GM12878 (cell line): Measurements from ENCODE around the gene DEK. TPM values are rescaled to one million over a fixed set of nuclear protein-coding genes. Genes with fewer than 3 reads are reported as not detected.

Experiments used
- ATAC-seq: fragments of 200-7000 bp; cut with Tn5 transposase; 3 replicates; pipeline ENCODE4 v1.9.1; 2020; ENCODE audit warnings: mild to moderate bottlenecking, moderate library complexity
- BruUV-seq: library from RNA; stranded (reverse); fragments of 400-500 nt; replicated peaks from 2 replicates; lab custom pipeline; 2021; lab: Mats Ljungman, UMichigan
- CTCF ChIA-PET: fragments of 300-600 bp; sonication (Branson Sonifier 250); formaldehyde crosslinking; extraction: SDS; loops from one replicate; lab custom pipeline; 2021; ENCODE audit warnings: inconsistent platforms; lab: Yijun Ruan, JAX
- POLR2A ChIA-PET: fragments of 350-600 bp; formaldehyde crosslinking; extraction: SDS; loops from one replicate; lab custom pipeline; 2021; ENCODE audit warnings: inconsistent platforms; lab: Charles Lee
- RAD21 ChIA-PET: fragments of 300-600 bp; sonication (Branson Sonifier 250); formaldehyde crosslinking; loops from one replicate; lab custom pipeline; 2023; ENCODE audit warnings: antibody characterized with exemption; ENCODE audit not compliant: unreplicated experiment; lab: Charles Lee
- SMC1A ChIA-PET: fragments of 300-600 bp; sonication (Branson Sonifier 250); formaldehyde crosslinking; loops from one replicate; lab custom pipeline; 2023; ENCODE audit not compliant: unreplicated experiment, uncharacterized antibody; lab: Charles Lee
- DNase-seq: peaks from one replicate; pipeline ENCODE4 v3.0.0-alpha.2; 2011; ENCODE audit warnings: low read depth, low spot score
- FAIRE-seq: peaks from 3 replicates; lab custom pipeline; 2011; peaks lifted over from hg19 to GRCh38; lab: Jason Lieb, UNC
- H2AFZ ChIP-seq: 2 replicates; pipeline ENCODE4 v1.6.0; 2011; ENCODE audit warnings: low read depth, low read length, control low read depth; ENCODE audit not compliant: control insufficient read depth
- H3K27ac ChIP-seq: 2 replicates; pipeline ENCODE4 v1.5.1; 2011; ENCODE audit warnings: control low read depth; ENCODE audit not compliant: control insufficient read depth, insufficient read depth
- H3K27me3 ChIP-seq, 2 experiments: replicated peaks in 1 of 2; 2 replicates each; pipeline versions ENCODE4 v1.6.0 to v1.6.1; 2011; ENCODE audit warnings: low read length in 1 of 2; ENCODE audit not compliant: control insufficient read depth in 2 of 2, insufficient read depth in 2 of 2
- H3K36me3 ChIP-seq, 2 experiments: 2 replicates each; pipeline ENCODE4 v1.5.1; 2011; ENCODE audit warnings: low read length in 1 of 2; ENCODE audit not compliant: control insufficient read depth in 2 of 2, insufficient read depth in 2 of 2
- H3K4me1 ChIP-seq: 2 replicates; pipeline ENCODE4 v1.6.1; 2011; ENCODE audit warnings: mild to moderate bottlenecking, low read length, moderate library complexity, mixed read lengths; ENCODE audit not compliant: control insufficient read depth, insufficient read depth
- H3K4me2 ChIP-seq: 2 replicates; pipeline ENCODE4 v1.6.0; 2011; ENCODE audit warnings: control low read depth; ENCODE audit not compliant: control insufficient read depth, insufficient read depth
- H3K4me3 ChIP-seq: fragments of 200-600 bp; sonication (generic); 2 replicates; pipeline ENCODE4 v1.5.1; 2016
- H3K79me2 ChIP-seq: 2 replicates; pipeline ENCODE4 v1.6.0; 2011; ENCODE audit warnings: low read length; ENCODE audit not compliant: control insufficient read depth, insufficient read depth
- H3K9ac ChIP-seq: 2 replicates; pipeline ENCODE4 v1.8.0; 2011; ENCODE audit warnings: low read length, control low read depth, mixed read lengths; ENCODE audit not compliant: control insufficient read depth, insufficient read depth
- H3K9me3 ChIP-seq: replicated peaks from 3 replicates; pipeline ENCODE4 v1.5.1; 2011; ENCODE audit warnings: mild to moderate bottlenecking, low read length; ENCODE audit not compliant: control insufficient read depth, insufficient read depth
- H4K20me1 ChIP-seq: 2 replicates; pipeline ENCODE4 v1.6.0; 2011; ENCODE audit not compliant: control insufficient read depth, insufficient read depth
- BCL11A ChIP-seq: IDR thresholded peaks from 2 replicates; pipeline ENCODE4 v1.6.1; 2011; ENCODE audit warnings: low read depth, low read length
- BRCA1 ChIP-seq: IDR thresholded peaks from 2 replicates; pipeline ENCODE4 v1.6.1; 2011; ENCODE audit warnings: low read depth, low read length, improper control_type of control experiment
- IKZF2 ChIP-seq, 2 experiments: fragments of 450-650 bp; IDR thresholded peaks; 2 replicates each; pipeline ENCODE4 v1.6.1; 2017; ENCODE audit warnings: mild to moderate bottlenecking in 2 of 2, moderate library complexity in 2 of 2
- JUND ChIP-seq: IDR thresholded peaks from 2 replicates; pipeline ENCODE4 v1.6.1; 2012; ENCODE audit warnings: low read depth, mild to moderate bottlenecking, low read length, improper control_type of control experiment, moderate library complexity
- MEF2A ChIP-seq: IDR thresholded peaks from 2 replicates; pipeline ENCODE4 v1.6.1; 2011; ENCODE audit warnings: low read depth, mild to moderate bottlenecking, low read length, moderate library complexity; ENCODE audit not compliant: insufficient read depth
- RAD21 ChIP-seq: IDR thresholded peaks from 2 replicates; pipeline ENCODE4 v1.6.1; 2011; ENCODE audit warnings: mild to moderate bottlenecking, low read depth, low read length, moderate library complexity; ENCODE audit not compliant: insufficient read depth
- SREBF1 ChIP-seq: IDR thresholded peaks from 2 replicates; pipeline ENCODE4 v1.6.1; 2012; ENCODE audit warnings: mild to moderate bottlenecking, low read length
- SREBF2 ChIP-seq: IDR thresholded peaks from 2 replicates; pipeline ENCODE4 v1.6.1; 2012; ENCODE audit warnings: mild to moderate bottlenecking, low read length
- TARDBP ChIP-seq: IDR thresholded peaks from 2 replicates; pipeline ENCODE4 v1.6.1; 2016; ENCODE audit warnings: borderline replicate concordance
- TCF12 ChIP-seq: IDR thresholded peaks from 2 replicates; pipeline ENCODE4 v1.6.1; 2011; ENCODE audit warnings: low read depth, mild to moderate bottlenecking, low read length
- WGBS: methylation state at CpG from one replicate; pipeline ENCODE4 v1.1.6; 2016; ENCODE audit warnings: low lambda C conversion rate; ENCODE audit not compliant: insufficient replicate concordance, insufficient coverage; ENCODE audit errors: missing lambda C conversion rate; 5-methylcytosine and 5-hydroxymethylcytosine counted together
- in situ Hi-C: fragments of 300-500 bp; cut with MboI; formaldehyde crosslinking; loops from 9 replicates; pipeline ENCODE4 v1.14.3; 2018; ENCODE audit warnings: mixed read lengths
- intact Hi-C: fragments of 100-400 bp; cut with micrococcal nuclease; formaldehyde crosslinking; loops from one replicate; pipeline ENCODE4 v1.14.2; 2022; ENCODE audit not compliant: unreplicated experiment
- polyA plus RNA-seq, 11 experiments: library from polyadenylated mRNA; depleted of rRNA in 4 of 11; unstranded in 6 of 11; stranded (reverse) in 5 of 11; fragments of >200 nt; fragmentation: Nextera tagmentation in 4 of 11; fragmentation: Illumina TruSeq in 1 of 11; extraction: Ambion mirVana in 4 of 11; extraction: Trizol in 1 of 11; gene quantifications; 1 replicate in 1 of 11; 2 replicates in 10 of 11; pipeline versions ENCODE4 v1.2.1 to v1.2.3, GENCODE V29; 2011 to 2016; ENCODE audit warnings: inconsistent platforms in 2 of 11, missing spikeins in 2 of 11, low read depth in 1 of 11
- total RNA-seq, 4 experiments: library from RNA; depleted of rRNA in 3 of 4; stranded (reverse); fragments of >200 nt in 3 of 4; fragmentation: Illumina TruSeq in 1 of 4; extraction: Trizol in 1 of 4; gene quantifications; 2 replicates each; pipeline versions ENCODE4 v1.2.1 to v1.2.3, GENCODE V29; 2013 to 2021
- TF ChIP-seq, protein P1 (sequence below): fragments of 150-350 bp; IDR thresholded peaks from 2 replicates; pipeline ENCODE4 v1.6.1; 2016; ENCODE audit warnings: low read depth, low read length
- TF ChIP-seq, protein P2 (sequence below): fragments of 450-650 bp; IDR thresholded peaks from 2 replicates; pipeline ENCODE4 v1.6.1; 2017; ENCODE audit warnings: borderline replicate concordance
- TF ChIP-seq, protein P3 (sequence below): fragments of 450-650 bp; IDR thresholded peaks from 2 replicates; pipeline ENCODE4 v1.6.1; 2017; ENCODE audit warnings: low read depth, mild to moderate bottlenecking, moderate library complexity

The DEK gene
- total and polyA plus RNA-seq, 10 of the 15 experiments (the other 5 are each of a cell fraction or from before 2014, with no cell fraction given) = 111 to 346 (median 196) TPM

DNA sequence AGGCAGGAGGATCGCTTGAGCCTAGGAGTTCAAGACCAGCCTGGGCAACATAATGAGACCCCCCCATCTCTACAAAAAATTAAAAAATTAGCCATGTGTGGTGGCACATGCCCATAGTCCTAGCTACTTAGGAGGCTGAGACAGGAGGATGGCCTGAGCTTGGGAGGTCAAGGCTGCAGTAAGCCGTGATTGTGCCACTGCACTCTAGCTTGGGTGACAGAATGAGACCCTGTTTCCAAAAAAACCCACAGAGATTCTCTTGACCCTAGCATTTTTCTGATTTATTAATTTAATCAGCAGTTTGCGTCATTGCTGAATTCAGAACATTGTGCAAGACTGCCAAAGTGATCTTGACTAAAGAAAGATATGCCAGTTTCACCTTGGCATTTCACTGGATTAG lies 72.3 kb downstream of the DEK start:
- Histone ChIP-seq H3K9me3 (no peaks in the 10 kb centered on the region), H4K20me1 (no peaks in the 10 kb centered on the region)
- no TSS peak for BruUV-seq
- DNase-seq = no peak
- TF ChIP-seq TARDBP (no peak), RAD21 (no peak), BRCA1 (no peak), TCF12 (no peak), SREBF2 (no peak), MEF2A (no peak), JUND (no peak), SREBF1 (no peak), BCL11A (no peak), IKZF2 (IDR thresholded peaks at IDR 0.05) (no peak)
- TF ChIP-seq, protein P1, sequence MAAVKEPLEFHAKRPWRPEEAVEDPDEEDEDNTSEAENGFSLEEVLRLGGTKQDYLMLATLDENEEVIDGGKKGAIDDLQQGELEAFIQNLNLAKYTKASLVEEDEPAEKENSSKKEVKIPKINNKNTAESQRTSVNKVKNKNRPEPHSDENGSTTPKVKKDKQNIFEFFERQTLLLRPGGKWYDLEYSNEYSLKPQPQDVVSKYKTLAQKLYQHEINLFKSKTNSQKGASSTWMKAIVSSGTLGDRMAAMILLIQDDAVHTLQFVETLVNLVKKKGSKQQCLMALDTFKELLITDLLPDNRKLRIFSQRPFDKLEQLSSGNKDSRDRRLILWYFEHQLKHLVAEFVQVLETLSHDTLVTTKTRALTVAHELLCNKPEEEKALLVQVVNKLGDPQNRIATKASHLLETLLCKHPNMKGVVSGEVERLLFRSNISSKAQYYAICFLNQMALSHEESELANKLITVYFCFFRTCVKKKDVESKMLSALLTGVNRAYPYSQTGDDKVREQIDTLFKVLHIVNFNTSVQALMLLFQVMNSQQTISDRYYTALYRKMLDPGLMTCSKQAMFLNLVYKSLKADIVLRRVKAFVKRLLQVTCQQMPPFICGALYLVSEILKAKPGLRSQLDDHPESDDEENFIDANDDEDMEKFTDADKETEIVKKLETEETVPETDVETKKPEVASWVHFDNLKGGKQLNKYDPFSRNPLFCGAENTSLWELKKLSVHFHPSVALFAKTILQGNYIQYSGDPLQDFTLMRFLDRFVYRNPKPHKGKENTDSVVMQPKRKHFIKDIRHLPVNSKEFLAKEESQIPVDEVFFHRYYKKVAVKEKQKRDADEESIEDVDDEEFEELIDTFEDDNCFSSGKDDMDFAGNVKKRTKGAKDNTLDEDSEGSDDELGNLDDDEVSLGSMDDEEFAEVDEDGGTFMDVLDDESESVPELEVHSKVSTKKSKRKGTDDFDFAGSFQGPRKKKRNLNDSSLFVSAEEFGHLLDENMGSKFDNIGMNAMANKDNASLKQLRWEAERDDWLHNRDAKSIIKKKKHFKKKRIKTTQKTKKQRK = no peak
- TF ChIP-seq, protein P2, sequence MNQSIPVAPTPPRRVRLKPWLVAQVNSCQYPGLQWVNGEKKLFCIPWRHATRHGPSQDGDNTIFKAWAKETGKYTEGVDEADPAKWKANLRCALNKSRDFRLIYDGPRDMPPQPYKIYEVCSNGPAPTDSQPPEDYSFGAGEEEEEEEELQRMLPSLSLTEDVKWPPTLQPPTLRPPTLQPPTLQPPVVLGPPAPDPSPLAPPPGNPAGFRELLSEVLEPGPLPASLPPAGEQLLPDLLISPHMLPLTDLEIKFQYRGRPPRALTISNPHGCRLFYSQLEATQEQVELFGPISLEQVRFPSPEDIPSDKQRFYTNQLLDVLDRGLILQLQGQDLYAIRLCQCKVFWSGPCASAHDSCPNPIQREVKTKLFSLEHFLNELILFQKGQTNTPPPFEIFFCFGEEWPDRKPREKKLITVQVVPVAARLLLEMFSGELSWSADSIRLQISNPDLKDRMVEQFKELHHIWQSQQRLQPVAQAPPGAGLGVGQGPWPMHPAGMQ = no peak
- TF ChIP-seq, protein P3, sequence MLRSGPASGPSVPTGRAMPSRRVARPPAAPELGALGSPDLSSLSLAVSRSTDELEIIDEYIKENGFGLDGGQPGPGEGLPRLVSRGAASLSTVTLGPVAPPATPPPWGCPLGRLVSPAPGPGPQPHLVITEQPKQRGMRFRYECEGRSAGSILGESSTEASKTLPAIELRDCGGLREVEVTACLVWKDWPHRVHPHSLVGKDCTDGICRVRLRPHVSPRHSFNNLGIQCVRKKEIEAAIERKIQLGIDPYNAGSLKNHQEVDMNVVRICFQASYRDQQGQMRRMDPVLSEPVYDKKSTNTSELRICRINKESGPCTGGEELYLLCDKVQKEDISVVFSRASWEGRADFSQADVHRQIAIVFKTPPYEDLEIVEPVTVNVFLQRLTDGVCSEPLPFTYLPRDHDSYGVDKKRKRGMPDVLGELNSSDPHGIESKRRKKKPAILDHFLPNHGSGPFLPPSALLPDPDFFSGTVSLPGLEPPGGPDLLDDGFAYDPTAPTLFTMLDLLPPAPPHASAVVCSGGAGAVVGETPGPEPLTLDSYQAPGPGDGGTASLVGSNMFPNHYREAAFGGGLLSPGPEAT = no peak
- TF ChIP-seq, all 136 proteins: peak for 0
- Histone ChIP-seq H3K27ac (no peak overlapping the region), H3K4me3 (no peak overlapping the region), H3K4me2 (no peak overlapping the region), H3K9ac (no peak overlapping the region), H3K4me1 (no peaks in the 10 kb centered on the region), H3K27me3 (no peaks in the 10 kb centered on the region), H3K79me2 (no peaks in the 10 kb centered on the region), H3K36me3 (peaks cover 0 to 11% of the 10 kb centered on the region in 2 experiments; a peak in 3 of 4 replicates), H2AFZ (no peak overlapping the region)
- WGBS = 96% methylated on average over 3 of the region's 3 CpGs
- SMC1A ChIA-PET = interaction anchor here (1.0 kb wide), 2 partner anchors 9 to 21 kb away, joined by 3 to 4 read pairs; no protein-coding TSS in a partner anchor
- ATAC-seq (no peak), FAIRE-seq (no peak)
- POLR2A ChIA-PET = interaction anchor here (0.7 to 1.0 kb wide), 3 partner anchors 22 to 149 kb away, joined by 3 to 5 read pairs (median 4); no protein-coding TSS in a partner anchor
- RAD21 ChIA-PET = no interaction called here
- in situ Hi-C loops = no loop called here
- intact Hi-C loops = no loop called here
- CTCF ChIA-PET = interaction anchor here (0.7 kb wide), 1 partner anchor 29 kb away, joined by 3 read pairs; no protein-coding TSS in a partner anchor
